ENCODE measurements around the gene ERC1.

ERC1 gene

DNA sequence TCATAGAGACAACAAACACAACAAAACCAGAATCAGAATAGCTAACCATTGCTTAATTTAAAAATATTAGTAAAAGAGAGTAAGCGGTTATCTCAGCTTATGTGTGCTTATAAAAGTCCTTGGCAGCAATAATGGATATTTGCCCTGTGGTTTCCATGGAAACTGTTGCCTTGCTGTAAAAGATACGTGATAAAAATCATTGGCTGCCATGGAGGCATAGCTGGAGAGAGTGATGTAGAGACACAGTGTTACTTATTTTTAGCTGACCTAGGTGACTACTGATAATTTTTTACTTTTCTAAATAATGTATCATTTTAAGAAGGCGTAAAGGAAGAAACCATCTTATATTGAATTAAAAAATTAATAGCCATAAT is 92.9 kb downstream of the ERC1 start:
- Histone ChIP-seq H3K79me2 (ENCODE audit: low read length) (peaks cover 16% of the 10 kb centered on the region), H3K9ac (ENCODE audit: low read length) (no peak overlapping the region), H3K27me3 (replicated peaks; ENCODE audit: insufficient read depth, low read length) (no peaks in the 10 kb centered on the region), H3F3A (ENCODE audit: insufficient read depth, low read length) (peaks cover 34% of the 10 kb centered on the region), H3K27ac (ENCODE audit: low read length) (no peak overlapping the region), H2AFZ (ENCODE audit: low read length) (no peak overlapping the region), H3K9me3 (replicated peaks; ENCODE audit: insufficient read depth, low read length) (no peaks in the 10 kb centered on the region), H4K20me1 (ENCODE audit: insufficient read depth, low read length) (no peaks in the 10 kb centered on the region), H3K4me3 (ENCODE audit: low read length) (no peak overlapping the region), H3K4me2 (ENCODE audit: low read depth, low read length) (no peak overlapping the region), H3K9me2 (replicated peaks; ENCODE audit: insufficient read depth, low read length) (no peaks in the 10 kb centered on the region), H3K36me3 (replicated peaks; ENCODE audit: insufficient read depth, low read length) (no peaks in the 10 kb centered on the region), H3K4me1 (ENCODE audit: low read length) (peaks cover 16% of the 10 kb centered on the region)
- no peak for DNase-seq
- TF ChIP-seq, protein P1, sequence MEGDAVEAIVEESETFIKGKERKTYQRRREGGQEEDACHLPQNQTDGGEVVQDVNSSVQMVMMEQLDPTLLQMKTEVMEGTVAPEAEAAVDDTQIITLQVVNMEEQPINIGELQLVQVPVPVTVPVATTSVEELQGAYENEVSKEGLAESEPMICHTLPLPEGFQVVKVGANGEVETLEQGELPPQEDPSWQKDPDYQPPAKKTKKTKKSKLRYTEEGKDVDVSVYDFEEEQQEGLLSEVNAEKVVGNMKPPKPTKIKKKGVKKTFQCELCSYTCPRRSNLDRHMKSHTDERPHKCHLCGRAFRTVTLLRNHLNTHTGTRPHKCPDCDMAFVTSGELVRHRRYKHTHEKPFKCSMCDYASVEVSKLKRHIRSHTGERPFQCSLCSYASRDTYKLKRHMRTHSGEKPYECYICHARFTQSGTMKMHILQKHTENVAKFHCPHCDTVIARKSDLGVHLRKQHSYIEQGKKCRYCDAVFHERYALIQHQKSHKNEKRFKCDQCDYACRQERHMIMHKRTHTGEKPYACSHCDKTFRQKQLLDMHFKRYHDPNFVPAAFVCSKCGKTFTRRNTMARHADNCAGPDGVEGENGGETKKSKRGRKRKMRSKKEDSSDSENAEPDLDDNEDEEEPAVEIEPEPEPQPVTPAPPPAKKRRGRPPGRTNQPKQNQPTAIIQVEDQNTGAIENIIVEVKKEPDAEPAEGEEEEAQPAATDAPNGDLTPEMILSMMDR (IDR thresholded peaks at IDR 0.05; ENCODE audit: low read length), result no peak
- TF ChIP-seq EZH2phosphoT487 (IDR thresholded peaks at IDR 0.05; ENCODE audit: low read length) (no peak), EZH2 (optimal IDR thresholded peaks at IDR 0.05; ENCODE audit: low read depth, low read length) (no peak)

GRCh38 chr12:1091350-1091749 is 100.3 kb downstream of the ERC1 start:
- H3F3A ChIP-seq (ENCODE audit: insufficient read depth, low read length), result peaks cover 9% of the 10 kb centered on the region; the same call in 1 of the 2 replicates
- no peaks in the 10 kb centered on the region for H3K9me3 ChIP-seq (replicated peaks; ENCODE audit: insufficient read depth, low read length)
- no peaks in the 10 kb centered on the region for H3K4me1 ChIP-seq (ENCODE audit: low read length)
- H3K9ac ChIP-seq (ENCODE audit: low read length), result no peak overlapping the region
- peaks cover 8% of the 10 kb centered on the region; the same call in 1 of the 2 replicates for H4K20me1 ChIP-seq (ENCODE audit: insufficient read depth, low read length)
- H3K36me3 ChIP-seq (replicated peaks; ENCODE audit: insufficient read depth, low read length), result no peaks in the 10 kb centered on the region
- TF ChIP-seq, protein P1 (IDR thresholded peaks at IDR 0.05; ENCODE audit: low read length), result no peak
- TF ChIP-seq EZH2 (optimal IDR thresholded peaks at IDR 0.05; ENCODE audit: low read depth, low read length), result no peak
- TF ChIP-seq EZH2phosphoT487 (IDR thresholded peaks at IDR 0.05; ENCODE audit: low read length), result no peak
- peaks cover 47% of the 10 kb centered on the region for H3K79me2 ChIP-seq (ENCODE audit: low read length)
- no peak for DNase-seq
- no peak overlapping the region for H3K4me3 ChIP-seq (ENCODE audit: low read length)
- no peaks in the 10 kb centered on the region for H3K9me2 ChIP-seq (replicated peaks; ENCODE audit: insufficient read depth, low read length)
- H2AFZ ChIP-seq (ENCODE audit: low read length), result no peak overlapping the region
- no peak overlapping the region for H3K4me2 ChIP-seq (ENCODE audit: low read depth, low read length)
- H3K27ac ChIP-seq (ENCODE audit: low read length), result no peak overlapping the region
- no peaks in the 10 kb centered on the region for H3K27me3 ChIP-seq (replicated peaks; ENCODE audit: insufficient read depth, low read length)

- no peak overlapping the region for H3K4me2 ChIP-seq (ENCODE audit: low read depth, low read length)
- DNase-seq, result peak; percentile 64
- no peak overlapping the region for H3K27ac ChIP-seq (ENCODE audit: low read length)
- peaks cover 65% of the 10 kb centered on the region for H3K79me2 ChIP-seq (ENCODE audit: low read length)
- peaks cover 9% of the 10 kb centered on the region; the same call in 1 of the 2 replicates for H3F3A ChIP-seq (ENCODE audit: insufficient read depth, low read length)
- H3K9ac ChIP-seq (ENCODE audit: low read length), result no peak overlapping the region
- H3K36me3 ChIP-seq (replicated peaks; ENCODE audit: insufficient read depth, low read length), result no peaks in the 10 kb centered on the region
- H3K4me3 ChIP-seq (ENCODE audit: low read length), result no peak overlapping the region
- H3K27me3 ChIP-seq (replicated peaks; ENCODE audit: insufficient read depth, low read length), result no peaks in the 10 kb centered on the region
- H3K9me2 ChIP-seq (replicated peaks; ENCODE audit: insufficient read depth, low read length), result no peaks in the 10 kb centered on the region
- no peak overlapping the region for H2AFZ ChIP-seq (ENCODE audit: low read length)
- TF ChIP-seq, protein P1 (IDR thresholded peaks at IDR 0.05; ENCODE audit: low read length), result peak; percentile 72
- TF ChIP-seq EZH2 (optimal IDR thresholded peaks at IDR 0.05; ENCODE audit: low read depth, low read length), result no peak
- no peaks in the 10 kb centered on the region for H3K9me3 ChIP-seq (replicated peaks; ENCODE audit: insufficient read depth, low read length)
- H3K4me1 ChIP-seq (ENCODE audit: low read length), result peaks cover 4% of the 10 kb centered on the region
- peaks cover 12% of the 10 kb centered on the region for H4K20me1 ChIP-seq (ENCODE audit: insufficient read depth, low read length)
Measured at GRCh38 chr12:1093166-1093751, 102.2 kb downstream of the ERC1 start.

Data from MM.1S (cell line).